ENCODE measurements around the gene PNLIPRP1. TPM values are rescaled to one million over a fixed set of nuclear protein-coding genes. Genes with fewer than 3 reads are reported as not detected.

The PNLIPRP1 gene
- total and polyA plus RNA-seq, 10 of the 15 experiments (the other 5 are each of a cell fraction or from before 2014, with no cell fraction given) = 0.74 TPM; not detected in 9

GRCh38 chr10:116608686-116609594 is 18.2 kb downstream of the PNLIPRP1 start:
- Histone ChIP-seq H3K27ac (ENCODE audit: control insufficient read depth, insufficient read depth) (no peak overlapping the region), H3K9ac (ENCODE audit: control insufficient read depth, insufficient read depth, low read length) (no peak overlapping the region), H3K27me3 (replicated peaks in 1 of 2; ENCODE audit: control insufficient read depth in 2 of 2, insufficient read depth in 2 of 2, low read length in 1 of 2) (no peaks in the 10 kb centered on the region), H4K20me1 (ENCODE audit: control insufficient read depth, insufficient read depth) (no peaks in the 10 kb centered on the region), H3K9me3 (replicated peaks; ENCODE audit: control insufficient read depth, insufficient read depth, low read length) (no peaks in the 10 kb centered on the region), H3K4me3 (no peak overlapping the region), H3K79me2 (ENCODE audit: control insufficient read depth, insufficient read depth, low read length) (no peaks in the 10 kb centered on the region), H3K36me3 (ENCODE audit: control insufficient read depth in 2 of 2, insufficient read depth in 2 of 2, low read length in 1 of 2) (no peaks in the 10 kb centered on the region), H3K4me1 (ENCODE audit: control insufficient read depth, insufficient read depth, low read length) (no peaks in the 10 kb centered on the region), H2AFZ (ENCODE audit: control insufficient read depth, low read depth, low read length) (no peak overlapping the region), H3K4me2 (ENCODE audit: control insufficient read depth, insufficient read depth) (no peak overlapping the region)
- in situ Hi-C loops (cut with MboI) = no loop called here
- BruUV-seq (replicated peaks) = no TSS peak
- SMC1A ChIA-PET (ENCODE audit: uncharacterized antibody, unreplicated experiment) = no interaction called here
- CTCF ChIA-PET = no interaction called here
- ATAC-seq (no peak), DNase-seq (ENCODE audit: low read depth, low spot score) (no peak), FAIRE-seq (no peak)
- intact Hi-C loops (cut with micrococcal nuclease; ENCODE audit: unreplicated experiment) = no loop called here
- POLR2A ChIA-PET = no interaction called here
- 50% methylated on average over 41 of the region's 41 CpGs for WGBS (ENCODE audit: insufficient coverage, insufficient replicate concordance, low lambda C conversion rate, missing lambda C conversion rate)
- RAD21 ChIA-PET (ENCODE audit: unreplicated experiment) = no interaction called here
- TF ChIP-seq TAF1 (IDR thresholded peaks at IDR 0.05; ENCODE audit: borderline replicate concordance, low read depth, low read length) (no peak), SMAD1 (IDR thresholded peaks at IDR 0.05; ENCODE audit: low read depth, partially characterized antibody) (no peak), ETV6 (conservative IDR thresholded peaks at IDR 0.05 in 1 of 2, IDR thresholded peaks at IDR 0.05 in 1 of 2; ENCODE audit: borderline replicate concordance in 1 of 2, low read depth in 1 of 2) (no peak), MTA3 (IDR thresholded peaks at IDR 0.05; ENCODE audit: borderline replicate concordance, low read length) (no peak), NFYA (IDR thresholded peaks at IDR 0.05; ENCODE audit: borderline replicate concordance, low read depth, low read length) (no peak), POLR2AphosphoS5 (IDR thresholded peaks at IDR 0.05; ENCODE audit: low read length) (no peak), MYC (IDR thresholded peaks at IDR 0.05; ENCODE audit: insufficient read depth, insufficient read length, insufficient replicate concordance, low read length, severe bottlenecking) (no peak), SMARCA5 (IDR thresholded peaks at IDR 0.05) (no peak)
- TF ChIP-seq, protein P1, sequence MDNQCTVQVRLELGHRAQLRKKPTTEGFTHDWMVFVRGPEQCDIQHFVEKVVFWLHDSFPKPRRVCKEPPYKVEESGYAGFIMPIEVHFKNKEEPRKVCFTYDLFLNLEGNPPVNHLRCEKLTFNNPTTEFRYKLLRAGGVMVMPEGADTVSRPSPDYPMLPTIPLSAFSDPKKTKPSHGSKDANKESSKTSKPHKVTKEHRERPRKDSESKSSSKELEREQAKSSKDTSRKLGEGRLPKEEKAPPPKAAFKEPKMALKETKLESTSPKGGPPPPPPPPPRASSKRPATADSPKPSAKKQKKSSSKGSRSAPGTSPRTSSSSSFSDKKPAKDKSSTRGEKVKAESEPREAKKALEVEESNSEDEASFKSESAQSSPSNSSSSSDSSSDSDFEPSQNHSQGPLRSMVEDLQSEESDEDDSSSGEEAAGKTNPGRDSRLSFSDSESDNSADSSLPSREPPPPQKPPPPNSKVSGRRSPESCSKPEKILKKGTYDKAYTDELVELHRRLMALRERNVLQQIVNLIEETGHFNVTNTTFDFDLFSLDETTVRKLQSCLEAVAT (IDR thresholded peaks at IDR 0.05) = no peak
- TF ChIP-seq, protein P2, sequence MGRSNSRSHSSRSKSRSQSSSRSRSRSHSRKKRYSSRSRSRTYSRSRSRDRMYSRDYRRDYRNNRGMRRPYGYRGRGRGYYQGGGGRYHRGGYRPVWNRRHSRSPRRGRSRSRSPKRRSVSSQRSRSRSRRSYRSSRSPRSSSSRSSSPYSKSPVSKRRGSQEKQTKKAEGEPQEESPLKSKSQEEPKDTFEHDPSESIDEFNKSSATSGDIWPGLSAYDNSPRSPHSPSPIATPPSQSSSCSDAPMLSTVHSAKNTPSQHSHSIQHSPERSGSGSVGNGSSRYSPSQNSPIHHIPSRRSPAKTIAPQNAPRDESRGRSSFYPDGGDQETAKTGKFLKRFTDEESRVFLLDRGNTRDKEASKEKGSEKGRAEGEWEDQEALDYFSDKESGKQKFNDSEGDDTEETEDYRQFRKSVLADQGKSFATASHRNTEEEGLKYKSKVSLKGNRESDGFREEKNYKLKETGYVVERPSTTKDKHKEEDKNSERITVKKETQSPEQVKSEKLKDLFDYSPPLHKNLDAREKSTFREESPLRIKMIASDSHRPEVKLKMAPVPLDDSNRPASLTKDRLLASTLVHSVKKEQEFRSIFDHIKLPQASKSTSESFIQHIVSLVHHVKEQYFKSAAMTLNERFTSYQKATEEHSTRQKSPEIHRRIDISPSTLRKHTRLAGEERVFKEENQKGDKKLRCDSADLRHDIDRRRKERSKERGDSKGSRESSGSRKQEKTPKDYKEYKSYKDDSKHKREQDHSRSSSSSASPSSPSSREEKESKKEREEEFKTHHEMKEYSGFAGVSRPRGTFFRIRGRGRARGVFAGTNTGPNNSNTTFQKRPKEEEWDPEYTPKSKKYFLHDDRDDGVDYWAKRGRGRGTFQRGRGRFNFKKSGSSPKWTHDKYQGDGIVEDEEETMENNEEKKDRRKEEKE (IDR thresholded peaks at IDR 0.05) = no peak
